GM19324 (cell line): ENCODE measurements around the gene CLTA.
"Not testable (repeated sequence)": the region's sequence is repeated elsewhere in the genome, so short reads cannot be mapped to it uniquely, and the experiment has no call there.

Experiments used
- ATAC-seq: cut with Tn5 transposase; IDR thresholded peaks from one replicate; pipeline ENCODE4 v1.9.1; 2021; ENCODE audit warnings: mild to moderate bottlenecking, moderate library complexity; ENCODE audit not compliant: unreplicated experiment, low FRiP score

CLTA gene

GRCh38 chr9:36180243-36180642 is 10.5 kb upstream of the CLTA start:
- not testable (repeated sequence) for ATAC-seq

- no peak for ATAC-seq
These were observed 3.3 kb upstream of the CLTA start for GRCh38 chr9:36187414-36187813.

- ATAC-seq: no peak
These were observed 2.5 kb upstream of the CLTA start for GRCh38 chr9:36188212-36188611.

GRCh38 chr9:36189976-36190375 is 745 bp upstream of the CLTA start:
- ATAC-seq: no peak

- ATAC-seq: peak; percentile 13
These were observed 547 bp downstream of the CLTA start for GRCh38 chr9:36191290-36191645.

- ATAC-seq: no peak
These were observed 965 bp downstream of the CLTA start for GRCh38 chr9:36191686-36192085.

- no peak for ATAC-seq
These were observed 1.5 kb downstream of the CLTA start for GRCh38 chr9:36192196-36192595.

- ATAC-seq: no peak
These were observed 2.3 kb downstream of the CLTA start for GRCh38 chr9:36193023-36193422.

- ATAC-seq: no peak
These were observed 3.7 kb downstream of the CLTA start for GRCh38 chr9:36194326-36195000.

GRCh38 chr9:36204906-36205547 is 14.3 kb downstream of the CLTA start:
- ATAC-seq: no peak

GRCh38 chr9:36207016-36207415 is 16.3 kb downstream of the CLTA start:
- ATAC-seq: no peak

GRCh38 chr9:36207546-36208012 is 16.9 kb downstream of the CLTA start:
- ATAC-seq: no peak

- ATAC-seq: no peak
These were observed 18.0 kb downstream of the CLTA start for GRCh38 chr9:36208521-36209253.

GRCh38 chr9:36210722-36211121 is 20.0 kb downstream of the CLTA start:
- no peak for ATAC-seq

GRCh38 chr9:36211510-36211909 is 20.8 kb downstream of the CLTA start:
- ATAC-seq: no peak

- ATAC-seq: no peak
These were observed 22.7 kb downstream of the CLTA start for GRCh38 chr9:36213387-36213786.

- no peak for ATAC-seq
These were observed 23.3 kb downstream of the CLTA start for GRCh38 chr9:36213989-36214388.

GRCh38 chr9:36214571-36214970 is 23.9 kb downstream of the CLTA start:
- ATAC-seq: no peak

GRCh38 chr9:36217256-36217968 is 26.7 kb downstream of the CLTA start:
- ATAC-seq: no peak

GRCh38 chr9:36218011-36218410 is 27.3 kb downstream of the CLTA start:
- no peak for ATAC-seq

GRCh38 chr9:36218411-36218901 is 27.7 kb downstream of the CLTA start:
- no peak for ATAC-seq
